DLD1 (cell line): ENCODE data around the gene CAST.

Experiments used
- in situ Hi-C: cut with HindIII; loops from 2 replicates; pipeline ENCODE4 v1.10.0; 2017; ENCODE audit warnings: low sequenced_read_pairs

CAST gene

DNA sequence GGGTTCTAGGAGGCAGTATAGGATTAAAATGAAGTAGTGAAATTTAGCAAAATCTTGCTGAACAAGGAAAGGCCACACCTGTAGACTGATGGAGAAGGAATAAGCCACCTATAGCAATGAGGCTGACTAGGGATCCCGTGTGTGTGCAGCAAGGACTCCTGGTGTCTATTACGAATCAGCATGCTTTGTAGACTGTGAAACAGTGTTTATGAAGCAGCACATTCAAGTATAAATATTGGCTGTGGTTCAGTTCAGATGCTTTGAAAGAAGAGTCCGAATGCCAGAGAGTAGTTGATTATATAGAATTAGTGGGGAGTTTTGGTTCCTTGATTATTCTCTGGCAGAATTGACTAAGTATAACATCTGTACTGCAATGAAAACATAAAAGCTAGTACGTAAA, 41.8 kb downstream of the CAST start:
- in situ Hi-C loops = no loop called here

GRCh38 chr5:96706433-96707111, 44.4 kb downstream of the CAST start:
- in situ Hi-C loops = no loop called here

DNA sequence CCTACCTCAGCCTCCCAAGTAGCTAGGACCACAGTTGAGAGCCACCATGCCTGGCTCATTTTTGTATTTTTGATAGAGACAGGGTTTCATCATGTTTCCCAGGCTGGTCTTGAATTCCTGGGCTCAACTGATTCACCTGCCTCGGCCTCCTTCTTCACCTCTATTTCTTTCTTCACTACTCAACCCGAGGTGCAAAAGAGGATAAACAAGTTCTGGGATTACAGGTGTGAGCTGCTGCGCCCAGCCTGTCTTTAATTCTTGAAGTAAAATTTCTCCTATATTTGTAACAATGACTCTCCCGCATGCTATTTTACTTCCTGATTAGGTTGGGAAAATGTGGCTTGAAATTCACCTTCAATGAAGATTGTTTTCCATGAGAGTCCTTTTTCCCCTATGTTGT, 46.4 kb downstream of the CAST start:
- in situ Hi-C loops = no loop called here

GRCh38 chr5:96709152-96709821, 47.1 kb downstream of the CAST start:
- in situ Hi-C loops = no loop called here

DNA sequence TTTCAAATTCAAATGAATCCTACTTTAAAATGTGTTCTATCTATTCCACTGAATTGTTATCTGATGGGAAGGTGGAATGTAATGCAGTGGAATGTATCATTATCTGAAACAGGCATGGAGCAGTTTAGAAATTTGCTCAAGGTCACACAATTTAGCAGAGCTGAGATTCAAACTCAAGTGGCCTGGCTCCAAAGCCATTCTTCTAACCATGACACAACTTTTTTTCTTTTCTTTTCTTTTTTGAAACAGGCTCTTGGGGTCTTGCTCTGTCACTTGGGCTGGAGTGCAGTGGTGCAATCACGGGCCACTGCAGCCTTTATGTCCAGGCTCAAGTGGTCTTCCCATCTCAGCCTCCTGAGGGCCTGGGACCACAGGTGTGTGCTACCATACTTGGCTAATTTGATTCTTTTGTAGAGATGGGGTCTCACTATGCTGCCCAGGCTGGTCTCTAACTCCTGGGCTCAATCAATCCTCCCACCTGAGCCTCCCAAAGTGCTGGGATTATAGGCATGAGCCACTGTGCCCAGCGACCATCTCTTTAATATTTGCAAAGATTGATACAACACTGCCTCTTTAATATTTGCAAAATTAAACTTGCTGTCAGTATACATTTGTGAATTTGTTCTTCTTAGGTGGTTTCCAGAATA, 50.0 kb downstream of the CAST start:
- in situ Hi-C loops = no loop called here

GRCh38 chr5:96714450-96714849, 52.3 kb downstream of the CAST start:
- in situ Hi-C loops = no loop called here

- in situ Hi-C loops = no loop called here
Measured at GRCh38 chr5:96714951-96715451, 52.8 kb downstream of the CAST start.

GRCh38 chr5:96716007-96716406, 53.8 kb downstream of the CAST start:
- in situ Hi-C loops = no loop called here

GRCh38 chr5:96716716-96717115, 54.5 kb downstream of the CAST start:
- in situ Hi-C loops = no loop called here

DNA sequence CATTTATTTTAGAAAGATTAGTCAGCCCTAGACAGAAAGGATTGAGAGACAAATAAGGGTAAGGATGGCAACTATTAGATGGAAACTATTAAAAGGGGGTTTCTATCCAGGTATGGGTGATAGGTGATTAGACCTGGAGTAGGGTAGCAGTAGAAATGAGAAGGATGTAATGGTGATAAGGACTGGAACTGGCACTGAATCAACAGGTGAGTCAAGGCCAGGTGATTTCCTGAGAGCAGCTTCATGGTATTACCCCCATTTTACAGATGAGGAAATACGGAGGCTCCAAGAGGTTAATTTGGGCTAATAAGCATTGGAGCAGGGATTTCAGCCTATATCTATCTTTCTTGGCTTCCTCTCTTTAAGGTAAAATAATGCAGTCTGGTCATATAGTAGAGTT, 55.7 kb downstream of the CAST start:
- in situ Hi-C loops = no loop called here

GRCh38 chr5:96718635-96719077, 56.5 kb downstream of the CAST start:
- in situ Hi-C loops = no loop called here

DNA sequence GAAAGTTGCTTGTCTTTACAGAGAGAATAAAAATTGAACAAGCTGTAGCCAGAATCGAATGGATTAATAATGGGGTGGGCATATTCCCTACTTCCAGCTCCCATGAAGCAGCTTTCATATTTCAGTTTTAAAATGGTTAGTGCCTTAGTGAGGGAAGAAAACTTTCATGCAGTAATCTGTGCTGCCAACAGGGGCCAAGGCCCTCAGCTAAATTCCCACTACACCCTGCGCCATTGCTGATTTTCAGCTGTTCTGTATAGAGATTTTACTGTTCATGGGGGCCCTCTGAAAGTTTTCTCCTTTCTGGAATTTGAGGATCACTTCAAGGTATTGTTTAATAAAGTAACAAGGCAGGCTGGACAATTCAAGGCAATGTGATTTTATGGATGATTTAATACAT, 58.2 kb downstream of the CAST start:
- in situ Hi-C loops = no loop called here

DNA sequence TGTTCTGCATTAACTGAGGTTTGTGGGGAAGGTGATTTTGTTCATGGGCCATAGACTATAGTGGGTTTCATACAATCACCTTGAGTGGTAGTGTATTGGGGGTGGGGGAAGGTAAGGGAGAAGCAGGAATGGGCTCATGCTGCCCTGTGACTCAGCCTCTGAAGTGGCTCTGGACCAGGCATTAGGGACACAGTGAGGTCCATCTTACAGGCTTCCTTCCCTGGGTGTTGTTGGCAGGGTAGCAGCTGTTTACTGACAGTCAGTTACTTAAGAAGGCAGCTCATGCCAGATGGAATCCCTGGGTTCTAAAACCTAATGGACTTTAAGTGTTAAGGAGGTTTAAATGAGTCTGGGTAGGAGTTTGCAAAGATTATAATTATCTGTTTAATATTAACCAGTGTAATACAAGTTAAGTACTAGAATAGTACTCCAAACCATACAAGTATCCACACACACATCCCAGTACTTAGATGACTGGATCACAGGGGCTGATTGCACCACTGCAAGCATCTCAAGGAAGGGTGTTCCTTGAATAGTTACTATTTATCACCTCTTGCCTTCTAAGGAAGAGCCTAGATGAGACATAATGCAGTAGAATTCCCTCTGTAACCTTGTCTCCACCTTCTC, 59.3 kb downstream of the CAST start:
- in situ Hi-C loops = no loop called here

DNA sequence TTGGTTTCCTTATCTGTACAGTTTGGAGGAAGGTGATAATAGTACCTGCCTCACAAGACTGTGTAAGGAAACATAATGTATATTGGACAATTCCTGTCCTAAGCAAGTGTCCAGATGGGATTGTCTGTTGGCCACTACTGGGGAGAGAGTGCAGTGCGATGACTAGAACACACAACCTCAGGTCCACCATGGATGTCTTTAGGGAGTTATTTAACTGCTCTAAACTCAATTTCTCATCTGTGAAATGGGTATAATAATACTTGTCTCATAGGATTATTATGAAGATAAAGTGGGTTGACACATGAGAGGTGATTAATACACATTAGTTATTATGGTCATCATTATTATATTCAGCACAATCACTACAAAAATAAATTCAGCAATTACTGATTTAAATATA, 63.1 kb downstream of the CAST start:
- in situ Hi-C loops = no loop called here

DNA sequence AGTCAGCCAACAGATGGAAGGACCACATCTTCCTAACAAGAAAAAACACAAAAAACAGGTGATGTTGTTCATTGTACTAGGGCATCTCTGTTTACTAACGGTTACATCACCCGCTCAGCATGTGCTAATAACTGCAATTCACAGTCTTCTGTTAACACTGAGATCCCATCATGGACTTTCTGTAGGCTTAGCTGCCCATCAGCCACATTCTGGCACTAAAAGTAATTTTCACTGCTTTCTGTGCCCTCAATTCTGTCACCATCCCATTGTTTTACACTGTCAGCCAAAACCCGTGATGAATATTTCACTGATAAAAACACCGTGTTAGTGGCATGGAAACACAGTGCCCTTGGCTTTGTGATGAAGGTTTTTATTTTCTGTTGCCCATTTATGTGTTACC, 64.6 kb downstream of the CAST start:
- in situ Hi-C loops = no loop called here

- in situ Hi-C loops = no loop called here
Measured at GRCh38 chr5:96729156-96729555, 67.0 kb downstream of the CAST start.

- in situ Hi-C loops = no loop called here
Measured at GRCh38 chr5:96730586-96730985, 68.4 kb downstream of the CAST start.

- in situ Hi-C loops = no loop called here
Measured at GRCh38 chr5:96733771-96734500, 71.8 kb downstream of the CAST start.

- in situ Hi-C loops = no loop called here
Measured at GRCh38 chr5:96734871-96735325, 72.7 kb downstream of the CAST start.

GRCh38 chr5:96736937-96737336, 74.8 kb downstream of the CAST start:
- in situ Hi-C loops = no loop called here

DNA sequence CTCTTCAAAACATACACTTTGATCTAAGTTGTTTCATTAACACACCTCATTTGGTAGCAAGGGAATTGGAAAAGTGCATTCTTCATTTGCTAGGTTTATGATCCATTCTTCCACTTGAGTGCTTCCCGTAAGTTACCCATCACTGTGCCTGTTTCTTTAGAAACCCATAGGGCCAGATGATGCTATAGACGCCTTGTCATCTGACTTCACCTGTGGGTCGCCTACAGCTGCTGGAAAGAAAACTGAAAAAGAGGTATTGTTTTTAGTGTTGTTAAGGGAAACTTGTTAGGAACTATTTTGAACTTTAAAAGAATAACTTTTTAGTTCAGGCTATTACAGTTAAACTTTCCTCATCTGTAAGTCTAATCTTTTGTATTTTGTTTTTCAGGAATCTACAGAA, 78.9 kb downstream of the CAST start:
- in situ Hi-C loops = loop anchor here (5.0 kb wide), 2 partner anchors 36 to 74 kb away; no protein-coding TSS in a partner anchor
